Inflammatory macrophage treated with lipopolysaccharide for 4 hours (primary cell): ENCODE measurements around the gene ARHGEF28.

Experiments
- DNase-seq: peaks from one replicate; pipeline ENCODE4 v3.0.0-alpha.2; 2020

The ARHGEF28 gene

DNA sequence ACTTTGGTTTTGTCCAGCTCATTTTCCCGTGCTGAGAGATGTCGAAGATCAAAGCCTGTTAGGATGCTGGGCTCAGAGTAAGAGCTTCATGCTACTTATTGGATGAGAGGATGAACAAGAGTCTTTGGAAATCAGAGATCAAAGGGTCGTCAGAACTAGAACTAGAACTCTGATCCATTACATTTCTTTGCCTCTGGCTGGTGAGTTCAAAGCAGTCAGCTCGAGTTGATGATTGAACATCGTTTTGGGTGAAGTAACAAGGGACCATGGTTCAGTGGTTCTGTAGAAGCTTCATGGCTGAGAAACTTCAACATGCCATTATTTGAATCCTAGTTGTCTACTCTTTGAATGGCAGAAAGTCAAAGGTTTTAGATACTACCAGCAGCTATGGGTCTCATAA is 320.3 kb downstream of the ARHGEF28 start:
- DNase-seq, result no peak

DNA sequence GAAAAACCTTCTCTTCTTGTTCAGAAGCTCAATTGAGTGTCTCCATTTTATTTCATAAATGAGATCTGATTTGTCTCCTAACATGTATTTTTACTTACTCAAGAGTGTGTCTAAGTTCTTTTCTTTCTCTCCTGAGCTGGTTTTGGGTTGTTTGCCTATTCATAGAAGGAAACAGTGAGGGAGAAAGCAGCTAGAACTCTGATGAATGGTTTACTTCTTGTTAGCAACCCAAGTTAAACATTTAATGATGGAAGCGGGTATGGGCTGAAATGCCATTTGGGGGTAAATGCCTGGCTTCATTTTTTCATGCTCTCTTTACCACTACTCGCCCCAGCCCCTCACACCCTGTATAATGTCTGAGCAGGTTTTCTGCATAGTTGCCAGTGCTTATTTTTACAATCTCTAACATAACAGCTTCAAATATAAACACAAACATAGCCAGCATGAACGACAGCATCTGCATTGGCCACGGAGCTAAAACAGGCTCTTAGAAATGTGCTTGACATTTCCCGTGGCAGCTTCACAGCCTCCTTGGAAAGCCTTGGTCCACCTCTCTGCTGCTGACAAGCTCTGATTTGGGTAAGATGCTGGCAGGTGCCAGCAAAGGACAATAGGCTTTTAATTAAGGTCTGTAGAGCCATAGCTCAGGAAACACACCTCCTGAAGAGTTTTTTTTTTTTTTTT is 321.1 kb downstream of the ARHGEF28 start:
- no peak for DNase-seq

DNA sequence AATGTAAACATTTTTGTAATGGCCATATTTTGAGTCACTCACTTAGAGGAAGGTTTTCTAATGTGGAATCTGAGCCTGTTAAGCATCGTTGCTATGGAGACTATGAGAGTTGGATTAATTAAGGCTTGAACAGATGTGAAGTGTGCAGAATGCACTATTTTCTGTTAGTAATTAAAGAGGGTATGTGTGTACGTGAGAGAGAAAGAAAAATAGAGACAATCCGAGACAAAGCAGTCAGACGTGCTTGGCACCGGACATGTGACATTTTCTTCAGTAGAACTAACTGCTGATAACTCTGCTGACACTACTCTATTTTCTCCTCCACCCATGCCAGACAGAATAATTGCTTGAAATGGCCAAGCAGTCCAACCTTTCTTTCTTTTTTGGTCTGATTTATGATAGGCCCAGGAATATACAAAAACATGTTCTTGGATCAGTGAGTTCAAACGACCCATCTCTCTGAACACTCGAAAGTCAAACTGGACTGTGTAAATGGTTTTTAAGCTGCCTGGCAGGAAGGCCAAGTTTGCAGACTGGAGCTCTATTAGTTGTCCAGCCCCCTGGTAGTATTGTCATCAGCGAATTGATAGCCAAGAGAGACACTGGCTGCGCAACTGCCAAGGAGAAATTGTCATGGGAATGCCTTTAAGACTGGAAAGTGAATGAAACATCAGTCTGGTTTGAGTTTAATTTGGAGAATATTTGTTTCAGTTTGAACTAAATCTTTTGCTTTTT is 322.1 kb downstream of the ARHGEF28 start:
- DNase-seq, result no peak

DNA sequence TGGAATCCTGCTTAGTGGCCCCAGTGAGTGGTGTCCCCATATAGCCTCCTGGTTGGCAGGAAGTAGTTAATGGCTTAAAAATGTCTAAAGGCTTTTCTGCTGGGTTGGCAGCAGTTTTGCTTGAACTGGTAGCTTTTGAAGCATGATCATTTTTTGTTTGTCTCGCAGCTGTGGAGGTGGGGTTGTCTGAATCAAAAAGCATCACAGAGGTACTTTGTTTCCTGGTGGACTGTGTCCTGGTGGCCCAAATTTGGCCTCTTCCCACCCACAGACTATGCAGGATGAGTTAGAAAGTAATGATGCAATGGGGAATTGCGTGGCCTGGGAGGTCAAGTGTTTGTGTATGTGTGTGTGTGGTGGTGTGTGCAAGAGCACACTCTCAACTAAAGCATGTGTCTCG is 322.7 kb downstream of the ARHGEF28 start:
- DNase-seq, result no peak

DNA sequence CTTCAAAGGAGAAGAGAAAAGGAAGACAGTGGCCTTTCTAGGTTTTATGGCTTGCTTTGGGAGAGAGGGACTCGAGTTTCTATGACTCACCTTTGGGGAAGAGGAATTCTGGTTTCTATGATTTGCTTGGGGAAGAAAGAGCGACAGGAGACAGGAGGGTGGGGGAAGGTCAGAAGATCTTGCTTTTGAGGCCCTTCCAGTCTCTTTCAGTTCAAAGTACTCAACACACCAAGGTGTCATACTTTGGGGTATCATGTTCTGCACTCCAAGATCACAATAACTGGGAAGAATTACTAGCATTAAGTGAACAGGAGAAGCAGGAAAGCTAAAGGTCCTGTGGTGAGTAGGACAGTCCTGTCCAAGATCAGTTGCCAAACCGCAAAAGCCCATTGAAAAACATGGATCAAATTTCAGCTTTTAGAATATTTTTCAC is 324.5 kb downstream of the ARHGEF28 start:
- no peak for DNase-seq

DNA sequence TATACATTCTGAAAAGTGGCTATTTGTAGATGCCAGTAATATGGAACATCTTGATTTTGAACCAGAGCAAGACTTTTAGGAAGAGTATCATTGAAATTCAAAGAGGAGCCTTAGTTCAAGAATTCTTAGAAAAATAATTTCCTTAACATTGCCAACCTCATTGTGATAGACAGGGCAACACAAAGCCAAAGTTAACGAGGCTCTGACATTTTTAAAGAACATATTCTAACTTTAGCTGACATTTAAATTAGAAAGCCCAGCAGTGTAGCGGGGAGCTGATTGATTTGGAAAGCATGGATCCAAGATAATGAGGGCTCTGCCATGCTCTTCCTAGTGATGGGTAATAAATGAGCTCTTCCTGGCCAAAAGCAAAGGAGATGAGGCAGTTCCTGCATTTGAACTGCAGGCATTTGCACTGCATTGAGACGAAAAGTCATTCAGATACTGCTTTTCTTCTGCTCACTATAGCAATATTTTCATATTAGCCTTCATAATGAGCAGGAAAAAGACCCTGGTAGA is 325.0 kb downstream of the ARHGEF28 start:
- DNase-seq, result no peak

DNA sequence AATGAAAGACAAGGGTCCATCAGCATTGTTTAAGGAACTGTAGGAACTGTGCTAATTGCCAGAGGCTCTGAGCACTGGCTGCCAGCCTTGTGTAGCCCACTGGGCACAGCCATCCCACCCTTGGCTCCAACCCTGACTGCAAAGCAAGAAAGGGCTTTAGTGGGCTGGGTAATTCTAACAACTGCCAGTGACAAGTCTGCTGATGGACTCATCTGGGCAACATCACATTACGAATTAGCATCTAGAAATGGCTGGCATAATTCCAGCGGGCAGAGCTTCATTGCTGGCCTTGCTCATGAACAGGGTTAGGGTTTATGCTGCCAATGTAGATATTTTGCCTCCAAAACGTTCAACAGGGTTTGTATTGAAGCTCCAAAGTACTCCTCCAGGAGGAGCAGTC is 326.9 kb downstream of the ARHGEF28 start:
- no peak for DNase-seq

DNA sequence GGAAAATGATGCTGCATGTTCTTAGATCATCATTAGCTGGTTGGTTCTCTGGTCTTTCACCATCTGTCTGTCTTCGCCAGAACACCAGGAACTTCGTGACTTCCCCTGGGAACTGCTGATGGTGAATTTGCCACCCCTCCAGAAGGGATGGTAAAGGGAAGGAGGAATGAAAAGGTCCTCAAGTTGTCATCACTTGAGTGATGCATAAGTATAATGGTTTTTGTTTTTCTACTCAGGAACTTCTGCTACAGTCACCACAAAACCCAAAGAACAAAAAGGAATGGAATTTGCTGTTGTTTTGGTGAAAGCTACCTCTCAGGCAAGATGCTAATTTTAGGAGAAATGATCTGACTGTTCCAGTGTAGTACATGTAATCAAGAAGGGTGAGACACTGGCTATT is 328.4 kb downstream of the ARHGEF28 start:
- DNase-seq, result no peak

DNA sequence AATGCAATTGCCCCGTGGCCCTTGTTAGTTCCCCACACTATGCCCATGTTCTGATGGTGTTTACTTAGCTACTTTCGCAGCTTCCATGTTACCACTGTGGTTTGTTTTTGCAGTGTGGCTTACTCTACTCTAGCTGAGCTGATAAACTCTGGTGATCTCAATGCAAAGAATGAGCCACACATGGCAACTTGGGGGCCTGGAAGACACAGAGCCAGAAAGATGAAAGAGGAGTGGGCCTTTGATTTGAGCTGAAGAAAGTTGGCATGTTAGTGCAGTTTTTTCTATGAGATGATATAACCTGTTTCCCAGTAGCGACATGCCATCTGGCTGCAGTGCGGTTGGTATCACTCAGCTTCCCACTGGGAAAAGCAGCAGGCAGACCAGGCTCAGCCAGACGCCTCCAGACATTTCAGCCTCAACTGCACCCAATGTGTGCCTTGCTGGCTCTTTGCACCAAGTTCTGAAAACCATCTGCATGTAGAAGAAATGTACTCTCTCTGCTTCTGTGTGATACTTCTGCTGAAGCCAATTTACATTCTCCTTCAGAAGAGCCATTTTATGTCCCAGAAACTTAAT is 329.4 kb downstream of the ARHGEF28 start:
- no peak for DNase-seq

DNA sequence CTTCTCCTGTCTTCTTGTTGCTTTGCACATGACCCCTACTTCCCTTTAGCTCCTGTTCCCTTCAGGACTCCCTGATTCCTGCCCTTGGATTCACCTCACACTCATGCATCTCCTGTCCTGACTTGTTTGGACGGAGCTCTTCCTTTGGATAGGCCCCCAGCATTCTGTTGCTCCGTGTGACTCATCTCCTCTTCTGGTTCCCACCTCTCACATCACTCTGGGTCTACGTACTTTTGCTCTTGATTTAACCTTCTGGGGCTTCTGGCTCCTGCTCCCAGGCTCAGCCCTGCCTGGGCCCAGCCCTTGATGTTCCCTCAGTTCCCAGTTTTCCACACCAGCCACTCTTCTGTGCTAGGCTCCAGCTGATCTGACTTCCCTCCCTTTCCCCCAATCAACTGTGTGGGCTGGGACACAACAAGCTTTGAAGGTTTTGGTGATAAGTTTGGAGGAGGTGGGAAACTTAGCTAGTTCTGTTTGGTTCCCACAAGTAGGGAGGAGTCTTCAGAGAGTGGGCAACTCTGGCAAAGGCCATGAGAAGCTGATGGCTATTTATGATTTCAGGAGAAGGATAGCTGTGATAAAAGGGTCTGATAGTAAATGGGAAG is 331.5 kb downstream of the ARHGEF28 start:
- DNase-seq, result no peak

DNA sequence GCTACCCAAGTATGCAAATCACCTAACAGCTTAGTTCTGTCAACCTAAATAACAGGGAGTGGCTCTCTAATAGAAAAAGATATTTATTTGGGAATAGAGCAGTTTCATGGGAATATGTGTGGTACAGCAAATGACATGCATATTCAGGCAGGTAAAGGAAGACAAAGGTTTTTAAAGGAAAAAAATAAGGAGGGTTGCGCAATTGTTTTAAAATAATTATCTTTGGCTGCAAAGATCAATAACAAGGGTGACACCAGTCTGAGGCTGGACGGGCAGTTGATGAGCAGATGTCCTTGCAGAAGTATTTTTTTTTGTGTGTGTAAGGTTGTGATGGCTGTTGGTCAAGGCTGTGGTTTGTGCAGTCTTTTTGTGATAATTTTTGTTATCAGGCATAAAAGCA is 332.0 kb downstream of the ARHGEF28 start:
- no peak for DNase-seq

DNA sequence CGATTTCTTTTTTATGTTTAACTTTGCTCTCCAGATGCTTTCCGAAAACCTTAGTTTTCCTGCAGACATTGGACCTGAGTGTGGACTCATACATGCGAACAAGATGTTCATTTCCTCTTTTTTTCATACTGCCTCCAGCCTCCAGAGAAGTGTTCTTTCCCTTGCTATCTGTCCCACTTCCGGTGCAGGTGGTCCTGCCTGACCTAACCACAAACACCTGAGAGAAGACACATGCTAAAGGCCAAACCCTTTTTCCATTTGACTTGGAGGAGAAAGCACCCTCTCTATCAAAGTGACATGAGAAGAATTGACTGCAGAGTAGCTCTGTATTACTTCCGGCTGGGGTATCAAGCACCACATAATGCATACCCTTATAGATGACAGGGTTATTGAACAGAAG is 334.0 kb downstream of the ARHGEF28 start:
- DNase-seq, result no peak

DNA sequence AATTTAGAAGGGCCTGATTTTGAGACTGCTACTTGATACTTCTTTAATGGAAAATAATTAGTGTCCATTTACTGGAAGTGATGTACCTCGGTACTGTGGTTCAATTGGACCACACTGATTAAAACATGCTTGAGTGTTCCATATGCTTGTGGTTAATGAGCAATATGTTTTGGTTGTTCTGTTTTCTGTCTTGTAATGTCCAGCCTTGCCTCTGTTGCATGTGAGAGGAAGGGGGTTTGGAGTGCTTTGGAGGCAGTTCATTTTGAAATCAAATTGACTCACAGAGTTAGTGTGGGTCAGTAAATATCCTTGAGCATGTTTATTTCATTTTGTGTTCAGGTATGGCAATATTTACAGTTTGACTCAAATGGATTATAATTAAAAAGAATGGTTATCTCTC is 334.4 kb downstream of the ARHGEF28 start:
- DNase-seq, result no peak

DNA sequence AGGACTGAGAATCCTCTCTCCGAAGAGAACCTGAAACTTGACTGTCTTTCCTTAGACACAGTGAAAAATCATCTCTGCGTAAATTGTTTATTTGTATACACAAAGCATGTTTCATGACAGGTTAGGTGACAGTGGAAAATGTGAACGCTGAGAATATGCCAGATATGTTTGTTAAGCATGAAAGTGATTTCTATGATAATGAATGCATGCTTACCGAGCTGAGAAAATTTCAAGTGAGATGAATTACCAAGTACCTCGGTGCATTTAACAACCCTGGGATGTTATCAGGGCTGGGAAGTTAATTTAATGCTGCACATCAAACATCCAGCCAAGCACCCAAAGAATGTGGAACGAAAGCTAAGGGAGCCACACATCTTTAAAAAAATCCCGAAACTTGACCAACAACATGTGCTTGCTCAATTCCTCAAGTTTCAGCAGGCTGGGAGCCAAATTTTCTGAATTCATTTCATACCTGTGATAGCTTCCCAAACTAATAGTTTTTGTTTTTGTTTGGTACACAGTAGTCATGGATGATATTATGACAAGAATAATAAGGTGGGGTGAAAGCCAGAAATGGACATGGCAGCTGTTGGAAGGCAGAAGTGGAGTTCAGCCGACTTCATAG is 336.9 kb downstream of the ARHGEF28 start:
- DNase-seq, result no peak

DNA sequence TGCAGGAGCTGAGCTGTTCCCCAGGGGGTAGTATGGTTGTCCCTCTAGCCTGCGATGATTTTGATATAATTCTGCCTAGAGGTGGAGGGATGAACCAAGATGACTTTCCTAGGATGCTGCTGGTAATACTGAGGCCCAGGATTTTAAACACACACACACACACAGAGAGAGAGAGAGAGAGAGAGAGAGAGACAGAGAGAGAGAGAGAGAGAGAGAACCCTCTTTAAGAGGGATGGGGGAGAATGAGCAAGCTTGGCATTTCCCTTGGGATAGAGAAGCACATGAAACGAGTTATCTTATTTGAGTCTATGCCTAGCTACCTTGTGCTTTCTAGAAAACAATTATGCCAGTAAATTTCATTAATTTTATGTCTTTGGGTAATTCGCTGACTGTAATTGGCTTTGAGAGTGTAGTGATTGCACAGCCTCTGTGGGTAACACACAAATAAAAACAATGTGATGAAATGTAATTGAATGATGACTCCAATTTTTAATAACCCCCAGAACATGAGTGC is 338.4 kb downstream of the ARHGEF28 start:
- DNase-seq, result no peak

DNA sequence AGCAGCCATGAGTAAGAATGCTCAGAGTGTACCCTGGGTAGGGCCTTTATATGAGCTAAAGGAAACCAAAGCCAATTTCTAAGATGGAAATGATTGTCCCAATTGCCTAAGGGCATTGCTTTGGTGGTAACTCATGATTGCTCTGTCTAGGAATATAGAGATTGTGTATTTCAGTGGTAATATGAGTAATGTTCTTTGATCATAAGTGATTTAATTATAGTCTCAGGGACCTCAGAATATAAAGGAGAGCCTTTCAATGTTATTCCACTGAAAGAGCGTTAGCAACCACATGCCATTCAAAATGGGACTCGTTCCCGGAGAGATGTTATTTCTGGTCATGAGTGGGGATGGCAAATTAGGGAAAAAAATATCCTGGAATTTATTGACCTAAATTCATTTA is 340.5 kb downstream of the ARHGEF28 start:
- DNase-seq, result no peak

DNA sequence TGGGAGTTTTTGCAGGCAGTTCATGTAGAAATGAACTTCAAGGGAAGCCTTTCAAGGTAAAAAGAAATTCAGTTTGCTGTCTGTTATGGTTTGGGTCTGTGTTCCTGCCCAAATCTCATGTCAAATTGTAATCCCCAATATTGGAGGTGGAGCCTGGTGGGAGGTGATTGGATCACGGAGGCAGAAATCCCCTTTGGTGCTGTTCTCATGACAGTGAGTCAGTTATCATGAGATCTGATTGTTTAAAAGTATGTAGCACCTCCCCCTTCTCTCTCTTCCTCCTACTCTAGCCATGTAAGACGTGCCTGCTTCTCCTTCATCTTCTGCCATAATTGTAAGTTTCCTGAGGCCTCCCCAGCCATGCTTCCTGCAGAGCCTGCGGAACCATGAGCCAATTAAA is 341.4 kb downstream of the ARHGEF28 start:
- peak; percentile 36 for DNase-seq

DNA sequence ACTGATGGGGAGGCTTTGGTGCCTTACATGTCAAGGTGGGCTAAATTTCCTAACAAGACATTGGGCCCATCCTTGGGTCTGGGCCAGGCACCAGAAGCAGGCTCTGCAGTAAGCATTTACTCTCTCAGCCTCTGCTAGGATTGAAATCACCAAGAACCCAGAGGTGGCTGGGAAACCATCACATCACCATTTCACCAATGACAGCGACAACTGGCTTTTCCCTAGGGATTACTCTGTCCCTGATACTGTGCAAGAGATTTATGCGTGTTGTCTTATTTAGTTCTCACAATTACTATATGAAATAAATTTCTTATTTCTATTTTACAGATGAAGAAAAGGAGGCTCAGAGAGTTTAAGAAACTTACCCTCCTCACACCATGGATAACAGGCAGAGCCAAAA is 342.2 kb downstream of the ARHGEF28 start:
- DNase-seq, result no peak

DNA sequence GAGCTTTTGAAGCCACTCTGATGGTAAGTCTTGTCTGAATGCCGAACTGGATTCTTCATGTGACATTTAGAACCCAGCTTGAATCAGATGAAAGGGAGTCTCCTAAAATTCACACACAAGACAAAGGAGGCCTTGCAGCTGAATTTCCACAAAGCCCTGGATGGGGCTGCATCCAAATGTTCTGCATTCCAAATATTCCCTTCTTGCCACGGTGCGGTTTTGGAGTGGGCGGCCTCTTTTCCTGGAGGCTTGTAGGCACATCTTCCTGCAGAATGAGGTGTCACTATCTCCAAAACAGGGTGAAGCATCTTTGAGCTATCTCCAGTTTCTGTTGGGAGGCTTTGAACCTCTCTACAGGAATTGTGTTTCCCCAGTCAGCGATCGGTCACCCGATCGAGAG is 342.7 kb downstream of the ARHGEF28 start:
- no peak for DNase-seq

DNA sequence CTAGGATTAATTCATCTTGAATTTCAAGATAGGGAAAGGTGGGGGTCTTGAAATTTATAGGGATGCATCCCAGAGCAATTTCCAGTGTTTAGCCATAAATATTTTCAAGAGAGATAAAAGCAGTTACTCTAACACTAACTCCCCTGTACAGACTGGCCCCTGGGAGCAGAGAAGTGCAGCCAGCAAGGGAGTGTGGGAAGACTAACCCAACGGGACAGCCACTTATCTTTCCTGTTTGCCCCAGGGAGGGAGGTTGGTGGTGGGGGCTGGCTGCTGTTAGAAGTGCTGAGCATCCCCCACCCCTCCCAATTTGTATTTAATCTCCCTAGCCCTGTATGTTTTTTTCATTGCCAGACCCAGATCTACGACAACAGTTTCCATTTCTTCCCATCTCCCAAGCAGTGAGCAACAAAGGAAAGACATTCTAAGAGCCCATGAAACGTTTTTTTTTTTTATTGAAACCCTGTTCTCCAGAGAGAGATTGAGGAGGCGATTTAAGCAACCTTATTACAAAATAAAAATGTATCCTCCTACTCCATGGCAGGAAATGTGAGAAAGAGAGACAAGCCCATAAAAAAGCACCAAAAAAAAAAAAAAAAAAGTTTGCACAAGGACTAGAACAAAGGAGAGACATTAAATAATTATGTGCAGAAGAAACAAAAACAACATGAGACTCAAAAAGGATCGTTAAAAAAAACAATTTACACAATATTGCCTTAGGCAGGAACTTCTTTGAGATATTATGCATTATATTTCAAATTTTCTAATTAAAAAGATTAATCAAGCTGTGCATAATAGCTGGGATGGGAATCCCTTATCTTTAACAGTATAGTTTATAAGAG is 343.4 kb downstream of the ARHGEF28 start:
- DNase-seq, result no peak

DNA sequence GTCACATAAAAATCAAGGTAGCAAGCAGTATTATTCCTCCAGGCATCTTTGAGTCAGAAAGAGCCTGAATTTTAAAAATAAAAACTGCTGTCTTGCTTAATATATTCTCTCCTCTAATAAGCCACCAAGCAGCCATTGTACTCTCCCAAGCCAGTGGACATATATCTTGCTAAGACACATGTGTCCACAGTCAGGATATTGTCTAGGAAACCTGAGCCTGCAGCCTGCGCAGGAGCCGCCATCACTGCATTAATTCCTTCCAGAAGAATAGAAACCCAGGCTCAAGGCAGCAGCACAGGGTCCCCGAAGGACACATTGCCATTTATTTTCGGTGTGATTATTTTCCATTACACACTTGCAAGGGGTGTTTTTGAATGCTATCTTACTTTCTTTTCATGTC is 345.3 kb downstream of the ARHGEF28 start:
- no peak for DNase-seq

DNA sequence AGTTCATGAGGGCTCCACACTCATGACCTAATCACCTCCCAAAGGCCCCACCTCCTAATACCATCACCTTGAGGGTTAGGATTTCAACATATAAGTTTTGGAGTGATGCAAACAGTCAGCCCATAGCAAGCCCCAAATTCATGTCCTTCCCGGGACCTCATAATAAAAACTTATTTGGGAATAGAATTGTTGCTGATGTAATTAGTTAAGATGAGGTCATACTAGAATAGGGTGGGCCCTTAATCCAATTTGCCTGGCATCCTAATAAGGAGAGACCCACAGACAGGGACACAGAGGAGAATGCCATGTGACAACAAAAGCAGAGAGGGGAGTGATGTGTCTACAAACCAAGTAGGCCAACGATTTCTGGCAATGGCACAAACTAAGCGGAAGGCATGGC is 347.1 kb downstream of the ARHGEF28 start:
- no peak for DNase-seq
